Erythroblast (primary cell): ENCODE results near the gene PLSCR4.
A peak's percentile ranks its signal among the peaks of the same experiment; 100 is the strongest.
"Not testable (repeated sequence)": the region's sequence is repeated elsewhere in the genome, so short reads cannot be mapped to it uniquely, and the experiment has no call there.

Experiments used
- DNase-seq, 2 experiments: peaks; one replicate each; lab custom pipeline; 2025; lab: John Stamatoyannopoulos, UW
- GATA1 ChIP-seq: IDR thresholded peaks from 2 replicates; pipeline ENCODE4 v1.6.1; 2011; ENCODE audit warnings: low read depth, mild to moderate bottlenecking, control low read depth, low read length, moderate library complexity
- POLR2A ChIP-seq: IDR thresholded peaks from 2 replicates; pipeline ENCODE4 v1.6.1; 2011; ENCODE audit warnings: mild to moderate bottlenecking, low read length

The PLSCR4 gene

DNA sequence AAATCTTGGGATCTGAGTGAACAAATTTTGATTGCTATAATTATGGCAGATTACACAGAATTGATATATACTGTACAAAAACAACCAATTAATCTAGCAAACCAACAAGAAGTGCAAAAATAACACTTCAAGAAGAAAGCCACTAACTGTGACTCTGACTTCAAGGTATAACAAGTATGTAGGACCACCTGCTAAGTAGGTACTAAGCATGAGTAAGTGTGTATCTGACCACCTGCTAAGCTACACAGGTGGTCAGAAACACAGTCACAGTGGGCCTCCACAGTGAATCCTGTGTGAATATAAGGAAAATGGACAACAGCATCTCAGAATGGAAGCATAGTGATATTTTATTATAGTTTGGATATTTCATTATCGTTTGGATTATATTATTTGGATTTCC lies 14.8 kb upstream of the PLSCR4 start:
- no peak for DNase-seq
- TF ChIP-seq GATA1 (no peak), POLR2A (no peak)

DNA sequence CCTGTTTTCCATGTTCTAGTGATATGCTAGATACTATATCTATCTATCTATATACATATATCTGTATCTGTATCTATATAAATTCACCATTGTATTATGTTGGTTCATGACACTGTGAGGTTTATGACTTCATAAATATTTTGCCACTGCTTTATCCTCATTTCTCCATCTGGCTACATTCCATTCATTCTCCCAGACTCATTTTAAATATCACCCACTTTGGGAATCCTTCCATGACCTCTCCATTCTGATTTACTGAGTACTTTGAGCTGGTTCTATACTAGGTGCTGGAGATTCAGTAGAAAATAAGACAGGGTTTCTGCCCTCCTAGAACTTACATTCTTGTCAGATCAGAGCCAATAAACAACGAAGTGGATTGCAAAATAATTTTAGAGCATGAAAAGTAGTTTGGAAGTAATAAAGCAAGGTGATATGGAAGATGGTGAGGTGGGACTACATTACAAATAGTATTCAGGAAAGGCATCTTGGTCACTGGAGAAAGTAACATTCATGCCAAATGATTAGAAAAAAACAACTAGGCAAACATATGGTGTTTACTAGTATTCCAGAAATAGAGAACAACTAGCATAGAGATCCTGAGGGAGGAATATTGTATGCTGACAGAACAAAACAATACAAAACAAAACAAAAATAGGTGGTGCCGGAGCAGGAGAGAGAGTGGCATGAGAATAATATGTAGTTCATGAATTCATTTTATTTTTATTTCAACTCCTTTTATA lies 11.6 kb upstream of the PLSCR4 start:
- TF ChIP-seq GATA1: no peak
- TF ChIP-seq POLR2A: no peak
- no peak for DNase-seq

DNA sequence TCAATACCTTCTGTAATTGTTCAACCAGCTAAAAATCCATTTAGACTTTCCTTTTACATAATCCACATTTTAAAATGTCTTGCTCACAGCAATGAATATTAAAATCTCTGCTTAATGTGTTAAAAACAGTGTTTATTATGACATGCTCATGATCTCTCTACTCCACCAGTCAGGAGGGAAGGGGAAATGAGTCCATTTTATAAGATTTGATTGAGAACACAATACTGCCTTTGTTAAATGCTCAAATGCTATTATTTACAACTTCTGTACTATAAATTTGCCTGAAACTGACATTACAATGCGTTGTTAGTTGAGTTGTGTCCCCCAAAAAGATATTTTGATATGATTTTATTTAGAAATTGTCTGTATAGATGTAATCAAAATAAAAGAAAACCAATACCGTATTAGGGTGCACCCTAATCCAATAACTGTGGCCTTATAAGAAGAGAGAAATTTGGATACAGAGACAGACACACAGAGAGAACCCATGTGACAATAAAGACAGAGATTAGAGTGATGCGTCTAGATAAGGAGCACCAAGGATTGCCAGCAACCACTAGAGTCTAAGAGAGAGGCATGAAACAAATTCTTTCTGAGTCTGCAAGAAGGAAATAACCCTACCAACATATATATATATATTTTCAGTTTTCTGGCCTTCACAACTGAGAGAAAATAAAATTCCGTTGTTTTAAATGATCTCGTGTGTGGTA lies 9.1 kb upstream of the PLSCR4 start:
- no peak for DNase-seq
- TF ChIP-seq GATA1 (no peak), POLR2A (no peak)

DNA sequence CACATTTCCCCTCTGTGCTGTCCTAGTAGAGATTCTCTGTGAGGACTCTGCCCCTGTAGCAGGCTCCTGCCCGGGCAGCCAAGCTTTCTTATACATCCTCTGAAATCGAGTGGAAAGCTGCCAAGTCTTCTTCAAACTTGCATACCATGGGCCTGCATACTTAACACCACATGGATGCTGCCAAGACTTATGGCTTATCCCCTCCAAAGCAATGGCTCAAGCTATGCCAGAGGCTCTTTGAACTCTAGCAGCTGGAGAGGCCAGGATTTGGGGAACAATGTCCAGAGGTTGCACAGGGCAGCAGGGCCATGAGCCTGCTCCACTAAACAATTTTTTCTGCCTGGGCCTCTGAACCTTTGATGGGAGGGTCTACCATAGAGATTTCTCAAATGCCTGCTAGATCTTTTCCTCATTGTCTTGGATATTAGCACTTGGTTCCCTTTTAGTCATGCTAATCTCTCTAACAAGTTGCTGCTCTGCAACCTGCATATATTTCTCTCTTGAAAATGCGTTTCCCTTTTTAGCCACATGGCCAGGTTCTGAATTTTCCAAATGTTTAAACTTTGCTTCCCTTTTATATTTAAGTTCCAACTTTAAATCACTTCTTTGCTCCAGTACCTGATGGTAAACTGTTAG lies 6.1 kb upstream of the PLSCR4 start:
- DNase-seq: no peak
- TF ChIP-seq GATA1 (no peak), POLR2A (no peak)

DNA sequence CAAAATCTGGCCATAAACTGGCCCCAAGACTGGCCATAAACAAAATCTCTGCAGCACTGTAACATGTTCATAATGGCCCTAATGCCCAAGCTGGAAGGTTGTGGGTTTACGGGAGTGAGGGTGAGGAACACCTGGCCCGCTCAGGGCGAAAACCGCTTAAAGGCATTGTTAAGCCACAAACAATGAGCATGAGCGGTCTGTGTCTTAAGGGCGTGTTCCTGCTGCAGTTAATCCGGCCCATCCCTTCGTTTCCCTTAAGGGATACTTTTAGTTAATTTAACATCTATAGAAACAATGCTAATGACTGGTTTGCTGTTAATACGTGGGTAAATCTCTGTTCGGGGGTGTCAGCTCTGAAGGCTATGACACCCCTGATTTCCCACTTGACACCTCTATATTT lies 1.5 kb upstream of the PLSCR4 start:
- DNase-seq: not testable (repeated sequence)

DNA sequence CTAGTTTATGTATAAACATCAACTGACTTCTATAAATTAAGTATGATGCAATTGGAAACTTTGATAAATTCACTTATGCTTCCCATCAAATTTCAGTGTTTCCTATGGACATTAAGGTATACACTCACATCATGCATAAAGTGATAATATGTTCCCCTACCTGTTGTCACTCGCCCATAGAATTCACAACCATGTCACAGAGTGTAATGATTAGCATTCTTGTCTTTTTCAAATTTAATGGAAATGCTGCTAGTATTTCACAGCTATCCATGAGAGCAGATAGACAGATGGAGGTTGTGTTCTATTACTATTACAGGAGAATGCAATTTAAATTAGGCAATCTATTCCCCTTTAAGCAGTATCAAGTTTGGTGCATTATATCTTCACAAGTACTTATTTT lies 984 bp downstream of the PLSCR4 start:
- DNase-seq: peak; percentile 26 to 49
- TF ChIP-seq POLR2A (no peak), GATA1 (no peak)

DNA sequence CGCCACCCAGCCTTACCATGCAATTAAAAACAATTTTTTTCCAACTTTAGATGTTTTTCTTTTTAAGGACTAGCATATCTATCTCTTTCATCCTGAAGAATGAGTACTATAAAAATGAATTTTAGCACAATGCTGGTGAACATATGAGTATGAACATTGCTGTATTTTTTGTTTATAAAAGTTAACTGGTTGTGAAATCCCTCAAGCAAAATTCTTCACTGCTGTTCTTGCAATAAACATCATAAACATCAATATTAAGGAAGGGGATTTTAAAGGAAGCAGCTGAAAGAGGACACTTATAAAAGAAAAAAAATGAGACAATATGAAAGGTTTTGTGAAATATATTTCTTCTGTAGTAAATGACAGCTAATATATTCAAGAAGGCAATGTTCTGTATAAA lies 3.0 kb downstream of the PLSCR4 start:
- DNase-seq: no peak
- TF ChIP-seq GATA1 (no peak), POLR2A (no peak)

DNA sequence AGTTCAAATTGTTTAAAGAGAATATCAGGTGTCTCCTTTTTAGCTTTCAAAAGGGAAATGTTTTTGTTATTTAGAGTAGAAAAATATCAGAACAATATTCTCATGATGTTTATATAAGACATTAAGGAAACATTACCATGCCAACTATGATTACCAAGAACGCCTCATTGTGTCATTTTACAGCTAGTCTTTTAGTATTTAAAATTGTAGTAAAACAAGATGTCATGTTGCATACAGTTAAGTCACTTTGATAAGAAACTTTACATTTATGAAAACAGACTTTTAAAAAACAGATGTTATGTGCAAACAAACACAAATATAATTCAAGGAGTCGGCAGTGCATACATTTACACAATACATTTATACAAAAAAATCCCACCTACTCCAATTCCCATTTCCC lies 4.4 kb downstream of the PLSCR4 start:
- TF ChIP-seq GATA1: no peak
- no peak for TF ChIP-seq POLR2A
- no peak for DNase-seq

DNA sequence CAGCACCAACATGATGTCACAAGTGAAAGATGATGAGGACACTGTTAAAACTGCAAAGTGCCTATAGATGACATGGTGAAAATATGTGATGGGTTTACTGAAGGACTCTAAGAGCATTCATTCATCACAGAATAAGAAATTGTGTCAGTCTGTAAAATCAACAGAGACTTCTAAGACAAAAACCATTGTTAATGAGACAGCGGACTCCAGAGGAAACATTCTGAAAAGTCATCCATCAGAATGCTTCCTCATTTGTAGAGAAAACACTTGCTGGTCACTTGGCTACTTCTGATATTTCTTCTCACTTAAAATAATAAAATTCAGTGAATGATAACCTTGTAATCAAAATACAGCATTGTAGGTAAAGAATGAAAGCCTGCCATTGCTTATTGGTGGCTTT lies 7.3 kb downstream of the PLSCR4 start:
- DNase-seq: no peak
- no peak for TF ChIP-seq POLR2A
- no peak for TF ChIP-seq GATA1

DNA sequence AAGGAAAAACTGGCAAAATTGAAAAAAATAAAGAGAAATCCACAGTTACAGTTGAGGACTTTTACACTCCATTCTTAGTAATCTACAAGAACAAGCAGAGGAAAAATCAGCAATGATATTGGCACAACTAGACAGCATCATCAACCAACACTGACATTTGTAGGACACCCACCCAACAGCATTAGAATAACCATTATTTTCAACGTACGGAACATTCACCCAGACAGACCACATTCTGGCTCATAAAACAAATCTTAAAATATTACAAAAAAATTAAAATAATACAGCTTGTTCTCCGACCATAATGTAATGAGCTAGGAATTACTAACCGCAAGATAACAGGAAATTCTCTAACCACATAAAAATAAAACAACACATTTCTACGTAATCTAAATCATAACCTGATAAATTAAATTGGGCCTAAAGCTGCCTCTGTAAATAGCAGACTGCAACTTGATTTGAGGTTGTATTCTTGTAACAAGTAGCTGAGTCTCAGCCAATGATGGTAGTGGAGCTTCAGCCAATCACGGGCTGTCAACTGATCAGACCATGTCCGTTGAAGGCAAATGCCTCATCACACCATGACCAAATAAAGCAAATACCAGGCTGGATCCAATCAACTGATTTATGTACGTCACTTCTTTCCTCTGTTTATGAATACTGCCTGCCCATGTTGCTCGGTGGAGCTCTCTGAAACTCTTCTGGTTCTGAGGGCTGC lies 9.2 kb downstream of the PLSCR4 start:
- TF ChIP-seq GATA1: no peak
- no peak for TF ChIP-seq POLR2A
- DNase-seq: no peak

DNA sequence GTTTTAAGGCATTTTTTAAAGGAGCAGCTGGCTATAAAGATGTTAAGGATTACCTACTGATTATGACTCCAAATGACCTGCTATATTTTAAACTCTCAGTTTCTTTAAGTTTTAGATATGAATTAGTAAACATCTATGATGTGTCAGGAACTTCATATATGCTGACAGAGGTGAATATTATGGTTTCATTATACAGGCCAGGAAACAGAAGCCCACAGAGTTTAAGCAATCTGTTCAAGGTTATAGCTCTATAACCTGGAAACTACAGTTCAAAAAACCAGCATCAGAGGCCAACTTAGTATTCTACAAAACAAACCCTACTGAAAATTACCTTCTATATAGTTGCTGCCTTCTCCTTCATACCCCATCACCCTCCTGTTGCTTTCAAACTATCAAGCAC lies 17.4 kb downstream of the PLSCR4 start:
- no peak for DNase-seq
- TF ChIP-seq POLR2A (no peak), GATA1 (no peak)

DNA sequence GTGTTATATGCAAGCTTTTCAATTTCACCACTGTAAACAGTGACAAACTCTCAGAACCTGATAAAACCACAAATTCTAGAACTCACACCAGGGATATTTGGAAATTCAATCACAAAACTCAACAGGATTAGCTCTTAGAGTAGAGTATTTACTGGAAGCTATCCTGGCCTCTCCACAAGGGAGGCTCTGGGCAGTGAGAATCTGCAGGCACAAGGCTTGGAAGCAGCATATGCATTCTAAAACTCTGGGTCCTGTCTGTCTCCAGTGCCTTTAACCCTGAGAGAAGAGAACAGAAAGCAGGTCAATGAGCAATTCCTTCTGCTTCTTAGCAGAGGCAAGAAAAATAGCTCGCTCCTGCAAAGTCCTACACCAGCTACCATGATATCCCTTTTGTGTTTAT lies 23.4 kb downstream of the PLSCR4 start:
- no peak for DNase-seq
- TF ChIP-seq POLR2A: no peak
- TF ChIP-seq GATA1: no peak

DNA sequence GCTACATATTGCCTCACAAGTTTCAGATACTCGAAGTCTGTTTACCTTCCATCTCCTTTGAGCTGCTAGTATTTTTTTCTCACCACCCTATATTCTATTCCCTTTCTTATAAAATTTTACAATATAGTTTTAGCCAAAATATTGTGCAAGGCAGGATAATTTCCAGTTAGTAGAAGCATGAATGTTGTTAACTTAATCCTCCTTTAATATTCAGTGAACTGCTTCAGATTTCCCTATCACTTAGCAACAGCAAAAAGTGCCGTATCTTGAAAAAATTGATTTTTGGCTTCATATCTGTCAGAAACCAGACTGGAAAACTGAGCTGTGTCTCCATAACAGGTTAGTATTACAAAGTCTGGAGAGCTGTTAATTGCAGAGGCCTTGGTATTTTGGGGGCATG lies 24.0 kb downstream of the PLSCR4 start:
- TF ChIP-seq POLR2A: no peak
- no peak for TF ChIP-seq GATA1
- DNase-seq: no peak

DNA sequence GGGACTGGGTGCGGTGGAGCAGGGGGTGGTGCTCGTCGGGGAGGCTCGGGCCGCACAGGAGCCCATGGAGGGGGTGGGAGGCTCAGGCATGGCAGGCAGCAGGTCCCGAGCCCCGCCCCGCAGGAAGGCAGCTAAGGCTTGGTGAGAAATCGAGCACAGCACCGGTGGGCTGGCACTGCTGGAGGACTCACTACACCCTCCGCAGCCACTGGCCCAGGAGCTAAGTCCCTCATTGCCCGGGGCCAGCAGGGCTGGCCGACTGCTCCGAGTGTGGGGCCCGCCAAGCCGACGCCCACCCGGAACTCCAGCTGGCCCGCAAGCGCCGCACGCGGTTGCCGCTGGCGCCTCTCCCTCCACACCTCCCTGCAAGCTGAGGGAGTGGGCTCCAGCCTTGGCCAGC lies 25.4 kb downstream of the PLSCR4 start:
- DNase-seq: not testable (repeated sequence)
